HCT116 (cell line): ENCODE measurements around the gene CNKSR3. TPM values are rescaled to one million over a fixed set of nuclear protein-coding genes. Genes with fewer than 3 reads are reported as not detected.

Source experiments
- ATAC-seq: fragments of 200-7000 bp; cut with Tn5 transposase; 2 replicates; pipeline ENCODE4 v1.9.1; 2020; ENCODE audit warnings: mild to moderate bottlenecking, moderate library complexity
- BruUV-seq: library from RNA; stranded (reverse); fragments of 400-500 nt; replicated peaks from 2 replicates; lab custom pipeline; 2021; lab: Mats Ljungman, UMichigan
- CTCF ChIA-PET: fragments of 300-600 bp; sonication (Branson Sonifier 250); formaldehyde crosslinking; loops from one replicate; lab custom pipeline; 2021; ENCODE audit warnings: antibody characterized with exemption; lab: Charles Lee
- POLR2A ChIA-PET: fragments of 300-600, 350-600 bp; sonication (Branson Sonifier 250); formaldehyde crosslinking; loops from one replicate; lab custom pipeline; 2021; ENCODE audit warnings: antibody characterized with exemption; lab: Charles Lee
- RAD21 ChIA-PET, 2 experiments: fragments of 300-600 bp; sonication (Branson Sonifier 250); formaldehyde crosslinking; loops; one replicate each; lab custom pipeline; 2023; ENCODE audit warnings: low total read pairs in 2 of 2; ENCODE audit not compliant: uncharacterized antibody in 2 of 2, unreplicated experiment in 2 of 2, low non-redundant PET in 1 of 2; lab: Charles Lee
- DNase-seq: peaks from one replicate; pipeline ENCODE4 v3.0.0-alpha.2; 2010; ENCODE audit warnings: low read depth, low spot score
- H2AFZ ChIP-seq: fragments of 200-600 bp; shearing (Covaris generic), sonication (generic); 2 replicates; pipeline ENCODE4 v1.6.1; 2017; ENCODE audit warnings: low read depth, mixed run types, mixed read lengths, antibody characterized with exemption, low read length; ENCODE audit not compliant: poor library complexity, severe bottlenecking
- H3K27ac ChIP-seq: 2 replicates; pipeline ENCODE4 v1.5.1; 2012; ENCODE audit warnings: low read depth, low read length
- H3K27me3 ChIP-seq: fragments of 200-600 bp; sonication (generic); 2 replicates; pipeline ENCODE4 v1.6.1; 2016; ENCODE audit warnings: mixed run types, low read length, mixed read lengths; ENCODE audit not compliant: insufficient read depth
- H3K36me3 ChIP-seq, 2 experiments: fragments of 200-500 bp in 1 of 2; fragments of 200-600 bp in 1 of 2; sonication (Bioruptor generic) in 1 of 2; sonication (generic) in 1 of 2; 2 replicates each; pipeline versions ENCODE4 v1.5.1 to v1.6.1; 2014 to 2016; ENCODE audit warnings: low read length in 2 of 2, inconsistent platforms in 1 of 2, mixed read lengths in 1 of 2, mixed run types in 1 of 2; ENCODE audit not compliant: insufficient read depth in 2 of 2, control insufficient read depth in 1 of 2
- H3K4me1 ChIP-seq, 2 experiments: fragments of 200-600 bp in 1 of 2; sonication (generic) in 1 of 2; 2 replicates each; pipeline versions ENCODE4 v1.5.1 to v1.6.1; 2012 to 2017; ENCODE audit warnings: low read length in 2 of 2, inconsistent platforms in 1 of 2, mild to moderate bottlenecking in 1 of 2, mixed read lengths in 1 of 2, mixed run types in 1 of 2, moderate library complexity in 1 of 2; ENCODE audit not compliant: insufficient read depth in 2 of 2, control insufficient read depth in 1 of 2
- H3K4me2 ChIP-seq: fragments of 200-600 bp; sonication (generic); 2 replicates; pipeline ENCODE4 v1.6.1; 2017; ENCODE audit warnings: mixed run types, low read length, mixed read lengths
- H3K4me3 ChIP-seq, 2 experiments: fragments of 200-600 bp in 1 of 2; sonication (generic) in 1 of 2; replicated peaks in 1 of 2; 2 replicates each; pipeline ENCODE4 v1.5.1; 2011 to 2016; ENCODE audit warnings: low read length in 2 of 2, control low read depth in 1 of 2, low read depth in 1 of 2, mild to moderate bottlenecking in 1 of 2, mixed read lengths in 1 of 2, mixed run types in 1 of 2
- H3K79me2 ChIP-seq: fragments of 200-600 bp; sonication (generic); 2 replicates; pipeline ENCODE4 v1.6.1; 2017; ENCODE audit warnings: mild to moderate bottlenecking, mixed run types, low read length, moderate library complexity, mixed read lengths; ENCODE audit not compliant: insufficient read depth
- H3K9ac ChIP-seq: fragments of 200-600 bp; sonication (generic); 2 replicates; pipeline ENCODE4 v1.6.1; 2016; ENCODE audit warnings: low read length, mixed read lengths
- H3K9me2 ChIP-seq: fragments of 200-600 bp; sonication (generic), shearing (Covaris generic); 2 replicates; pipeline ENCODE4 v1.6.1; 2017; ENCODE audit warnings: mixed run types, mild to moderate bottlenecking, moderate library complexity; ENCODE audit not compliant: insufficient read depth
- H3K9me3 ChIP-seq, 2 experiments: fragments of 200-500 bp in 1 of 2; fragments of 200-600 bp in 1 of 2; sonication (Bioruptor generic) in 1 of 2; sonication (generic) in 1 of 2; 2 replicates each; pipeline ENCODE4 v1.6.1; 2014 to 2017; ENCODE audit warnings: low read length in 2 of 2, mixed read lengths in 2 of 2, inconsistent platforms in 1 of 2, low read depth in 1 of 2, mild to moderate bottlenecking in 1 of 2, mixed run types in 1 of 2, moderate library complexity in 1 of 2; ENCODE audit not compliant: control insufficient read depth in 1 of 2, insufficient read depth in 1 of 2
- H4K20me1 ChIP-seq: fragments of 200-600 bp; sonication (generic), shearing (Covaris generic); 2 replicates; pipeline ENCODE4 v1.6.1; 2017; ENCODE audit warnings: mixed run types, mild to moderate bottlenecking, moderate library complexity; ENCODE audit not compliant: insufficient read depth
- ATF3 ChIP-seq: IDR thresholded peaks from 2 replicates; pipeline ENCODE4 v1.6.1; 2012
- CBX3 ChIP-seq: IDR thresholded peaks from 2 replicates; pipeline ENCODE4 v1.6.1; 2012; ENCODE audit warnings: low read depth
- CEBPB ChIP-seq: IDR thresholded peaks from 2 replicates; pipeline ENCODE4 v1.6.1; 2012; ENCODE audit warnings: low read depth
- CTCF ChIP-seq, 3 experiments: fragments of 200-600 bp in 1 of 3; sonication (generic) in 1 of 3; IDR thresholded peaks in 2 of 3; conservative IDR thresholded peaks in 1 of 3; 2 replicates each; pipeline ENCODE4 v1.5.1; 2012 to 2017; ENCODE audit warnings: low read depth in 2 of 3, low read length in 2 of 3, antibody characterized with exemption in 1 of 3, borderline replicate concordance in 1 of 3, control low read depth in 1 of 3, mild to moderate bottlenecking in 1 of 3, mixed read lengths in 1 of 3, mixed run types in 1 of 3, moderate library complexity in 1 of 3; ENCODE audit not compliant: insufficient read depth in 1 of 3
- EZH2 ChIP-seq: fragments of 200-600 bp; sonication (generic); IDR thresholded peaks from 2 replicates; pipeline ENCODE4 v1.6.1; 2017; ENCODE audit warnings: antibody characterized with exemption, mixed run types
- EZH2phosphoT487 ChIP-seq: fragments of 200-600 bp; IDR thresholded peaks from 2 replicates; pipeline ENCODE4 v1.6.1; 2018; ENCODE audit warnings: antibody characterized with exemption, borderline replicate concordance
- POLR2A ChIP-seq: IDR thresholded peaks from 2 replicates; pipeline ENCODE4 v1.7.0; 2011; ENCODE audit warnings: borderline replicate concordance; ENCODE audit not compliant: insufficient read depth, insufficient read length; ENCODE audit errors: extremely low read depth
- POLR2AphosphoS5 ChIP-seq: IDR thresholded peaks from 2 replicates; pipeline ENCODE4 v1.6.1; 2011; ENCODE audit warnings: mild to moderate bottlenecking, low read depth, low read length, moderate library complexity
- RAD21 ChIP-seq: IDR thresholded peaks from 2 replicates; pipeline ENCODE4 v1.6.1; 2012; ENCODE audit warnings: low read depth, mild to moderate bottlenecking
- SRF ChIP-seq: IDR thresholded peaks from 2 replicates; pipeline ENCODE4 v1.6.1; 2012; ENCODE audit warnings: low read depth
- YY1 ChIP-seq: IDR thresholded peaks from 2 replicates; pipeline ENCODE4 v1.6.1; 2011; ENCODE audit warnings: low read length, low read depth, moderate library complexity, mild to moderate bottlenecking; ENCODE audit not compliant: insufficient replicate concordance; ENCODE audit errors: extremely low read depth
- ZBTB33 ChIP-seq: IDR thresholded peaks from 2 replicates; pipeline ENCODE4 v1.6.1; 2011; ENCODE audit warnings: mild to moderate bottlenecking, low read length, moderate library complexity; ENCODE audit not compliant: insufficient replicate concordance; ENCODE audit errors: extremely low read depth
- ZFX ChIP-seq: fragments of 450-650 bp; IDR thresholded peaks from 2 replicates; pipeline ENCODE4 v1.6.1; 2017
- ZNF274 ChIP-seq: fragments of 200-500 bp; sonication (Bioruptor generic); IDR thresholded peaks from 2 replicates; pipeline ENCODE4 v1.6.1; 2014; ENCODE audit warnings: mild to moderate bottlenecking, low read depth, low read length, inconsistent platforms
- intact Hi-C: fragments of 100-400 bp; cut with micrococcal nuclease; formaldehyde crosslinking; loops from 2 replicates; pipeline ENCODE4 v1.10.0; 2022
- total RNA-seq: library from RNA; stranded (reverse); gene quantifications from one replicate; pipeline ENCODE4 v1.2.1, GENCODE V29; 2021; ENCODE audit not compliant: unreplicated experiment

The CNKSR3 gene
- total RNA-seq, 1 experiment from 2014 or later: 15.4 TPM

GRCh38 chr6:154453329-154453728 lies 57.2 kb downstream of the CNKSR3 start:
- Histone ChIP-seq H3K9me2 (no peaks in the 10 kb centered on the region), H3K27me3 (no peaks in the 10 kb centered on the region), H3K9ac (no peak overlapping the region), H4K20me1 (no peaks in the 10 kb centered on the region), H3K79me2 (peaks cover 6% of the 10 kb centered on the region; the same call in 1 of the 2 replicates), H3K4me2 (no peak overlapping the region), H2AFZ (no peak overlapping the region), H3K9me3 (no peaks in the 10 kb centered on the region), H3K36me3 (no peaks in the 10 kb centered on the region), H3K4me1 (peaks cover 2 to 14% of the 10 kb centered on the region in 2 experiments; a peak in 2 of 4 replicates), H3K4me3 (no peak overlapping the region), H3K27ac (no peak overlapping the region)
- CTCF ChIA-PET: no interaction called here
- no TSS peak for BruUV-seq
- no peak for DNase-seq
- RAD21 ChIA-PET: no interaction called here
- intact Hi-C loops: no loop called here
- POLR2A ChIA-PET: no interaction called here
- TF ChIP-seq CTCF (IDR thresholded peaks at IDR 0.05 in 2 of 3, conservative IDR thresholded peaks at IDR 0.05 in 1 of 3; ENCODE audit: borderline replicate concordance in 1 of 3, insufficient read depth in 1 of 3, low read depth in 2 of 3, low read length in 2 of 3) (no peak), EZH2phosphoT487 (no peak), EZH2 (no peak), SRF (no peak), CEBPB (no peak), ZNF274 (no peak), POLR2AphosphoS5 (no peak), CBX3 (no peak), YY1 (no peak)
- no peak for ATAC-seq

DNA sequence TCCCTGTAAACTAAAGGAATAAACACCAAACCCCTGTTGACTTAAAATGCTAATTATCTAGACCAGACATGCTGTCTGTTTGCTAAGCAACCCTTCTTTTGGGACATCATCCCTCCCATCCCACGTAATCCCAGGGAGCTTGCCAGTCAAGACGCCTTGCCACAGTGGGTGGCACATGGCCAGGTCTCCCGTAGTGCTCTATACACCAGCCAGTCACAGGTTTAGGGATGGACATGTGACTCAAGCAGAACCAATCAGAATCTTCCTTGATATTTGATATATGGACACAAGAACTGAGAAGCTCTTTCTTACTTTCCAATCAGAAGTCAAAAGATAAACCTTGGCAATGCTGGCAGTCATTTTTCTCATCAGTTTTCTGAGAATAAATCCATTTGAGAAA lies 60.0 kb downstream of the CNKSR3 start:
- H3K4me3 ChIP-seq: no peak overlapping the region
- no TSS peak for BruUV-seq
- CTCF ChIA-PET: no interaction called here
- ATAC-seq (no peak), DNase-seq (no peak)
- RAD21 ChIA-PET: no interaction called here
- no peaks in the 10 kb centered on the region for H3K27me3 ChIP-seq
- intact Hi-C loops: no loop called here
- H3K36me3 ChIP-seq: no peaks in the 10 kb centered on the region
- POLR2A ChIA-PET: no interaction called here
- H3K9me3 ChIP-seq: no peaks in the 10 kb centered on the region
- no peak overlapping the region for H3K9ac ChIP-seq
- H3K9me2 ChIP-seq: no peaks in the 10 kb centered on the region
- no peaks in the 10 kb centered on the region for H4K20me1 ChIP-seq
- H3K27ac ChIP-seq: no peak overlapping the region
- H2AFZ ChIP-seq: no peak overlapping the region
- peaks cover 6% of the 10 kb centered on the region; the same call in 1 of the 2 replicates for H3K79me2 ChIP-seq
- no peak overlapping the region for H3K4me2 ChIP-seq
- no peaks in the 10 kb centered on the region for H3K4me1 ChIP-seq
- TF ChIP-seq ZFX (no peak), ZBTB33 (no peak), ZNF274 (no peak), RAD21 (no peak), POLR2A (no peak), ATF3 (no peak), CTCF (IDR thresholded peaks at IDR 0.05 in 2 of 3, conservative IDR thresholded peaks at IDR 0.05 in 1 of 3; ENCODE audit: borderline replicate concordance in 1 of 3, insufficient read depth in 1 of 3, low read depth in 2 of 3, low read length in 2 of 3) (no peak)
